Astrocyte of the cerebellum (primary cell): ENCODE results near the gene SEC24D.

ENCODE experiments used
- DNase-seq: peaks from one replicate; pipeline ENCODE4 v3.0.0-alpha.2; 2011; ENCODE audit warnings: low read depth
- H3K4me3 ChIP-seq: 2 replicates; pipeline ENCODE4 v1.5.1; 2011; ENCODE audit warnings: mild to moderate bottlenecking, low read depth, low read length, moderate library complexity
- CTCF ChIP-seq: IDR thresholded peaks from 2 replicates; pipeline ENCODE4 v1.5.1; 2012; ENCODE audit warnings: low read length, low read depth, moderate library complexity, mild to moderate bottlenecking; ENCODE audit errors: missing control alignments
- in situ Hi-C: cut with HindIII; loops from 2 replicates; pipeline ENCODE4 v1.10.0; 2017; ENCODE audit warnings: low sequenced_read_pairs

The SEC24D gene

GRCh38 chr4:118684873-118685811, 150.8 kb downstream of the SEC24D start, which contains the start of gene METTL14:
Gene METTL14 (plus strand): TSS chr4:118685392. CDS start chr4:118685535, 143 bp downstream.
- DNase-seq: peak; percentile 80
- H3K4me3 ChIP-seq: peak within 1 kb of the TSS; percentile 83
- no peak for TF ChIP-seq CTCF
- in situ Hi-C loops: no loop called here

- TF ChIP-seq CTCF: no peak
- no peak for DNase-seq
- in situ Hi-C loops: no loop called here
- no peak overlapping the region for H3K4me3 ChIP-seq
These were observed 152.4 kb downstream of the SEC24D start for GRCh38 chr4:118683513-118683912.

- in situ Hi-C loops: no loop called here
- peak; percentile 57 for TF ChIP-seq CTCF
- H3K4me3 ChIP-seq: no peak overlapping the region
- no peak for DNase-seq
These were observed 153.0 kb downstream of the SEC24D start for GRCh38 chr4:118682928-118683327.

- in situ Hi-C loops: no loop called here
- no peak for TF ChIP-seq CTCF
- H3K4me3 ChIP-seq: no peak overlapping the region
- no peak for DNase-seq
These were observed 155.1 kb downstream of the SEC24D start for GRCh38 chr4:118680808-118681207.

- in situ Hi-C loops: no loop called here
- H3K4me3 ChIP-seq: no peak overlapping the region
- DNase-seq: no peak
- peak; percentile 24 for TF ChIP-seq CTCF
These were observed 159.8 kb downstream of the SEC24D start for GRCh38 chr4:118676128-118676527.
